Activated CD8-positive, alpha-beta T cell treated with anti-CD3 and anti-CD28 coated beads for 36 hours (primary cell): Measurements from ENCODE around the gene RAD51B. TPM values are rescaled to one million over a fixed set of nuclear protein-coding genes. Genes with fewer than 3 reads are reported as not detected.
A peak's percentile ranks its signal among the peaks of the same experiment; 100 is the strongest.

ENCODE experiments used
- ATAC-seq: fragments of 200-7000 bp; cut with Tn5 transposase; one replicate; pipeline ENCODE4 v1.10.0; 2021; ENCODE audit warnings: mild to moderate bottlenecking, moderate library complexity
- CTCF ChIA-PET: fragments of 350-600 bp; sonication (Branson Sonifier 250); formaldehyde crosslinking; loops from one replicate; lab custom pipeline; 2021; ENCODE audit warnings: antibody characterized with exemption; lab: Charles Lee
- POLR2A ChIA-PET: fragments of 350-600 bp; sonication (Branson Sonifier 250); formaldehyde crosslinking; loops from one replicate; lab custom pipeline; 2021; ENCODE audit warnings: antibody characterized with exemption; lab: Charles Lee
- DNase-seq: peaks from one replicate; pipeline ENCODE4 v3.0.0-alpha.2; 2020
- H3K27ac Mint-ChIP-seq: one replicate; pipeline ENCODE4 v1.8.0; 2021; ENCODE audit warnings: mild to moderate bottlenecking, mixed read lengths
- H3K27me3 Mint-ChIP-seq: one replicate; pipeline ENCODE4 v1.8.0; 2021; ENCODE audit warnings: mixed read lengths
- H3K36me3 Mint-ChIP-seq: one replicate; pipeline ENCODE4 v1.8.0; 2021; ENCODE audit warnings: low read depth, mixed read lengths
- H3K4me1 Mint-ChIP-seq: one replicate; pipeline ENCODE4 v1.8.0; 2021; ENCODE audit warnings: low read depth, mixed read lengths
- H3K4me3 Mint-ChIP-seq: one replicate; pipeline ENCODE4 v1.8.0; 2021; ENCODE audit warnings: mild to moderate bottlenecking, moderate library complexity, mixed read lengths
- H3K9me3 Mint-ChIP-seq: one replicate; pipeline ENCODE4 v1.8.0; 2021; ENCODE audit warnings: mixed read lengths
- intact Hi-C: fragments of 100-400 bp; cut with micrococcal nuclease; formaldehyde crosslinking; loops from one replicate; pipeline ENCODE4 v1.10.0; 2022
- total RNA-seq, 2 experiments: library from RNA; stranded (reverse); gene quantifications; one replicate each; pipeline ENCODE4 v1.2.3, GENCODE V29; 2021
- TF ChIP-seq, protein P1 (sequence below): fragments of 200-600 bp; IDR thresholded peaks from one replicate; pipeline ENCODE4 v1.8.0; 2022; ENCODE audit warnings: antibody characterized with exemption, mild to moderate bottlenecking

RAD51B gene
- total RNA-seq, 2 experiments from 2014 or later, result 38.2 to 40.6 TPM

DNA sequence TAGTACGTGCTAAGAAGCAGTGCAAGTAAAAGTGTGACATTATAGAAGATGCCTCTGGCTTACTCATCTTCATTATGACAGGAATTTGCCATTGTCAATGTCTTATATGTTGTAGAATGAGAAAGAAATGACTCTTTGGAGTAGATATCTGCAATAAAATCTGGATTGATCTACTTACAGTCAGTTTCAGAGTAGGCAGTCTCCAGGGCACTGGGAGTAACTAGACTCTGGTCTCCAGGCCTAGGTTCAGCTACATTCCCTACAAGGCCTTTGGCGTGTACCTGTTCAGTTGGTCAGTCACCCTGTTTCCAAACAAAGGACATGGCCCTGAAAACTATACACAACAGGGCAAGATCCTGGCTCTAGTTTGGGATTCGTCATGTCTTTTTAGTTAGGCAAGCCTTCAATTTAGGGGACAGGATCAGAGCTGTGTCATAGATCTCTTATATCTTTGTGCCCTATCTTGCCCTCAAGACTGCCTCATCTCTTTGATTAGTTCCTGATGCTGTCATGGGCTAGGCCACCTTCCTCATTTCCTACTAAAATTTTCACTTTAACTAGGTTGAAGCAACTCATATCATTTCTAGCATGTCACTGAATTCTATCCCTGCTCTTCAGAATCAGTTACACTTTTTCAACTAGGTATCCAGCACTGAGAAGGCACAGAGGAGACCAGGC is 410.0 kb downstream of the RAD51B start:
- Mint-ChIP-seq H3K4me1 (peaks cover 15% of the 10 kb centered on the region), H3K4me3 (no peak overlapping the region), H3K27ac (no peak overlapping the region), H3K9me3 (peaks cover 3% of the 10 kb centered on the region), H3K27me3 (no peaks in the 10 kb centered on the region), H3K36me3 (no peaks in the 10 kb centered on the region)
- POLR2A ChIA-PET, result no interaction called here
- ATAC-seq (peak; percentile 29), DNase-seq (no peak)
- CTCF ChIA-PET, result interaction anchor here (1.0 to 2.2 kb wide), 2 partner anchors 30 to 615 kb away, joined by 5 read pairs; no protein-coding TSS in a partner anchor
- intact Hi-C loops, result no loop called here
- TF ChIP-seq, protein P1, sequence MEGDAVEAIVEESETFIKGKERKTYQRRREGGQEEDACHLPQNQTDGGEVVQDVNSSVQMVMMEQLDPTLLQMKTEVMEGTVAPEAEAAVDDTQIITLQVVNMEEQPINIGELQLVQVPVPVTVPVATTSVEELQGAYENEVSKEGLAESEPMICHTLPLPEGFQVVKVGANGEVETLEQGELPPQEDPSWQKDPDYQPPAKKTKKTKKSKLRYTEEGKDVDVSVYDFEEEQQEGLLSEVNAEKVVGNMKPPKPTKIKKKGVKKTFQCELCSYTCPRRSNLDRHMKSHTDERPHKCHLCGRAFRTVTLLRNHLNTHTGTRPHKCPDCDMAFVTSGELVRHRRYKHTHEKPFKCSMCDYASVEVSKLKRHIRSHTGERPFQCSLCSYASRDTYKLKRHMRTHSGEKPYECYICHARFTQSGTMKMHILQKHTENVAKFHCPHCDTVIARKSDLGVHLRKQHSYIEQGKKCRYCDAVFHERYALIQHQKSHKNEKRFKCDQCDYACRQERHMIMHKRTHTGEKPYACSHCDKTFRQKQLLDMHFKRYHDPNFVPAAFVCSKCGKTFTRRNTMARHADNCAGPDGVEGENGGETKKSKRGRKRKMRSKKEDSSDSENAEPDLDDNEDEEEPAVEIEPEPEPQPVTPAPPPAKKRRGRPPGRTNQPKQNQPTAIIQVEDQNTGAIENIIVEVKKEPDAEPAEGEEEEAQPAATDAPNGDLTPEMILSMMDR, result no peak

DNA sequence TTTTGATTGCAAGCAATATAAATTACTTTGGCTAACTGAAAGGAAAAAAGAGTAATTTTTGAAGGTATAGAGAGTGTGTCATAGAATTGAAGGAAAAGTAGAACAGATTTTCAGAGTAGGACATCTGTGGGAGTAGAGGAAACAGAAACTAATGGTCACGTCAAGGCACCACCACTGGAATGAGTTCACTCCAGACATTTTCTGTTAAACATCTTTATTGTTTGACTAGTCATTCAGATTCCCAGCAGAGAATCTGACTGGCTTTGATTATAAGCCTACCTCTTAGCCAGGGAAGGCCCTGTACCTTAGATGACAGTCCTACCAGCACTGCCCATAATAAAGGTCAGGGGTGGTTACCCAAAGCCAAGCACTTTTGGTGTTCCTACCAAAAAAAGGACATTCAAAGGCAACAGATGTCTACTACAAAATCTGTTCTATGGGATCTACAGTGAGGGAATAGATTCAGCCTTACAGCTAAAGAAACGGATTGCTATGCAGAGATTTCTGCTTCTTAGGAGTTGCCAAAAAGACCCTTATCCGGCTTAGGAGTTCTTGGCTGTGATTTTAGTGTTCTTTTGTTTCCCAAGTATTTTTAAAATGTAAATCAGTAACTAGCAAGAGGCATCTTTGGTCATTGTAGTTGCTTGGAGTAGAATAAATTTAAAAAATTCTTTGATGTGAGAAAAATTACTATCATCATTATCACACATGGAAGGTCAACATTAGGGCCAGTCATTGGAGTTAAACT is 410.8 kb downstream of the RAD51B start:
- H3K4me1 Mint-ChIP-seq, result peaks cover 15% of the 10 kb centered on the region
- TF ChIP-seq, protein P1, result no peak
- intact Hi-C loops, result no loop called here
- ChIA-PET CTCF (interaction anchor here (2.2 kb wide), 1 partner anchor 29 kb away, joined by 5 read pairs; no protein-coding TSS in a partner anchor), POLR2A (no interaction called here)
- H3K9me3 Mint-ChIP-seq, result peaks cover 3% of the 10 kb centered on the region
- DNase-seq (no peak), ATAC-seq (no peak)
- no peaks in the 10 kb centered on the region for H3K36me3 Mint-ChIP-seq
- no peaks in the 10 kb centered on the region for H3K27me3 Mint-ChIP-seq
- no peak overlapping the region for H3K27ac Mint-ChIP-seq
- H3K4me3 Mint-ChIP-seq, result no peak overlapping the region

DNA sequence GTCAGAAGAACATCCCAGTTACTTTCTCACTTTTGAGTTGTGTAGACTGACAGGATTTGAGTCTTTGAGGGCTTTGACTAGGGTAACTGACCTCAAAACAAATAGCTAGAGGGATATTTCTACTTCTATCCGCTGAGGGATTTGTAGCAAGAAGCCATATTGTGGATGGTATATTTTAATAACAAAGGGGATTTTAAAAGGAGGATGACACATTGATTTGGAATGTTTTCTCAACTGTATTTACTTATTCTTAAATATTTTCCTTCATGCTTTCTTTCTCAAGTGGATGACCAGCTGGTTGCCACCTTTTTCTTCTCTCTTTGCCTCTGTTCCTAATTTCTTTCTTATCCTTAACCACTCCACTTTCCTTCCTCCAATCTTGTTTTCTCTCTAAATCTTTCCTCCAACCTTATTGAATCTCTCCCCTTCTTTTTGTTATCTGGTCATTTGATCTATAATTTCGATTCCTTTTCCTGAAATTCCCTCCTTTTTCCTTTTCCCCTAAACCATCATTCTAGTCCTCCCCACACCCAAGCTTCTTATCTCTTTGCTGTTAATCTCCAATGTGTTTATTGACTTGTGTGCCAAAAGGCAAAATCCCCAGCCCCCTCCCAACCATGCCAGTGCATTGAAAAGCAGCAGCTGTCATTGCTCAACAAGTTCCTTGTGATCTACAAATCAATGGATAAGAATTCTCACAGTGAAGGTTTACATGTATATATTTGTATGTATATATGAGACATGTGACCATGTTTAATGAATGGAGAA is 411.6 kb downstream of the RAD51B start:
- ChIA-PET POLR2A (no interaction called here), CTCF (interaction anchor here (0.7 kb wide), 1 partner anchor 394 kb away, joined by 3 read pairs; no protein-coding TSS in a partner anchor)
- ATAC-seq (no peak), DNase-seq (no peak)
- H3K27ac Mint-ChIP-seq, result no peak overlapping the region
- intact Hi-C loops, result no loop called here
- no peaks in the 10 kb centered on the region for H3K27me3 Mint-ChIP-seq
- peaks cover 6% of the 10 kb centered on the region for H3K9me3 Mint-ChIP-seq
- H3K4me1 Mint-ChIP-seq, result peaks cover 15% of the 10 kb centered on the region
- TF ChIP-seq, protein P1, result no peak
- peaks cover 3% of the 10 kb centered on the region for H3K36me3 Mint-ChIP-seq
- H3K4me3 Mint-ChIP-seq, result no peak overlapping the region

DNA sequence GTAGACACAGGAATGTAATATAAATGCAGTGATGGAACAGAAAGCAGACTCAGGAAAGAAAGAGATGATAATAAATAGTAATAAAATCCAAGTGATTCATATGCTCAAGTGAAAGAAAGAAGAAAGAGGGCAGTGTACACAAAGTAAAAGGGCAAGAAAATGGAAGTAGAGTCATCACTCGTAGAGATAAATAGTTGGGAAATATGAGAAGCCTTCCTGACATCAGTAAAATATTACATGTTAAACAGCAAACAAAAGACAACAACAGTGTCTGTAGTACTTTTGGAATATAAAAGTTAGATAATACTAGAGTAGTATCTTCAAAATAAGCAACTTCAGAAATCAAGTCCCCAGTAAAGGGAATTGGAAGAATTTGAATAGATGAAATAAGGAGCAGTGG is 412.3 kb downstream of the RAD51B start:
- Mint-ChIP-seq H3K36me3 (peaks cover 3% of the 10 kb centered on the region), H3K4me1 (peaks cover 15% of the 10 kb centered on the region), H3K4me3 (no peak overlapping the region), H3K27me3 (no peaks in the 10 kb centered on the region), H3K9me3 (peaks cover 2% of the 10 kb centered on the region), H3K27ac (no peak overlapping the region)
- CTCF ChIA-PET, result interaction anchor here (0.7 kb wide), 1 partner anchor 395 kb away, joined by 3 read pairs; no protein-coding TSS in a partner anchor
- POLR2A ChIA-PET, result no interaction called here
- TF ChIP-seq, protein P1, result no peak
- intact Hi-C loops, result loop anchor here (2.0 kb wide), 1 partner anchor 21 kb away; no protein-coding TSS in a partner anchor
- DNase-seq (no peak), ATAC-seq (no peak)
